ENCODE data around the gene IFNAR1. TPM values are rescaled to one million over a fixed set of nuclear protein-coding genes. Genes with fewer than 3 reads are reported as not detected.

The IFNAR1 gene
- total and polyA plus RNA-seq, 2 experiments from 2014 or later: 26.9 to 33.4 TPM

DNA sequence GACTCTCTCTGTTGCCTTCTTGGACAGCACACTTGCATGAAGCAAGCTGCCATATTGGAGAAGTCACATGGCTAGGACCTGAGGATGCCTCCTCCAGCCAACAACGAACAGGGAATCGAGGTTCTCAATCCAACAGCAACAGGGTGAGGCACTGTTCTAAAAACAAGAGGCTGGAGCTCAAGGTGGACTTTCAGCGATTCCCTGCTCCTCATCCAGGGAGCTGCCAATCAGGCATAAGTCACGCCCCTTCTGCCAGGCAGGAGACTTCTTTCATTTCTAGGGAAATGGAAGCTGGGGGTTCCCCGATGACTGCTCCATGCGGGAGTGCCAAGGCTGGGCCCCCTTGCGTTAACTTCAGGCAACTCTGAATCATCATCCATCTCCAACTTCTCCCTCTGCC lies 22.7 kb upstream of the IFNAR1 start:
- DNase-seq (ENCODE audit: low spot score): no peak
- peaks cover 7% of the 10 kb centered on the region for H3K4me1 ChIP-seq (ENCODE audit: insufficient read depth)
- no peaks in the 10 kb centered on the region for H3K27me3 ChIP-seq
- H4K20me1 ChIP-seq (ENCODE audit: insufficient read depth, poor library complexity, severe bottlenecking): no peaks in the 10 kb centered on the region
- H3K9me3 ChIP-seq (ENCODE audit: low read depth): no peaks in the 10 kb centered on the region
- 93% methylated on average over 7 of the region's 7 CpGs for WGBS (ENCODE audit: low lambda C conversion rate, missing lambda C conversion rate)
- no peak overlapping the region for H3K27ac ChIP-seq
- H3K9me2 ChIP-seq (replicated peaks; ENCODE audit: insufficient read depth): no peaks in the 10 kb centered on the region
- H3K36me3 ChIP-seq (replicated peaks; ENCODE audit: insufficient read depth, low read depth): no peaks in the 10 kb centered on the region
- TF ChIP-seq EZH2phosphoT487 (IDR thresholded peaks at IDR 0.05; ENCODE audit: low read depth, severe bottlenecking, unreplicated experiment) (no peak), EZH2 (IDR thresholded peaks at IDR 0.05; ENCODE audit: borderline replicate concordance) (no peak)
- TF ChIP-seq, protein P1, sequence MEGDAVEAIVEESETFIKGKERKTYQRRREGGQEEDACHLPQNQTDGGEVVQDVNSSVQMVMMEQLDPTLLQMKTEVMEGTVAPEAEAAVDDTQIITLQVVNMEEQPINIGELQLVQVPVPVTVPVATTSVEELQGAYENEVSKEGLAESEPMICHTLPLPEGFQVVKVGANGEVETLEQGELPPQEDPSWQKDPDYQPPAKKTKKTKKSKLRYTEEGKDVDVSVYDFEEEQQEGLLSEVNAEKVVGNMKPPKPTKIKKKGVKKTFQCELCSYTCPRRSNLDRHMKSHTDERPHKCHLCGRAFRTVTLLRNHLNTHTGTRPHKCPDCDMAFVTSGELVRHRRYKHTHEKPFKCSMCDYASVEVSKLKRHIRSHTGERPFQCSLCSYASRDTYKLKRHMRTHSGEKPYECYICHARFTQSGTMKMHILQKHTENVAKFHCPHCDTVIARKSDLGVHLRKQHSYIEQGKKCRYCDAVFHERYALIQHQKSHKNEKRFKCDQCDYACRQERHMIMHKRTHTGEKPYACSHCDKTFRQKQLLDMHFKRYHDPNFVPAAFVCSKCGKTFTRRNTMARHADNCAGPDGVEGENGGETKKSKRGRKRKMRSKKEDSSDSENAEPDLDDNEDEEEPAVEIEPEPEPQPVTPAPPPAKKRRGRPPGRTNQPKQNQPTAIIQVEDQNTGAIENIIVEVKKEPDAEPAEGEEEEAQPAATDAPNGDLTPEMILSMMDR (IDR thresholded peaks at IDR 0.05; ENCODE audit: poor library complexity): no peak
- no peak overlapping the region for H3K4me2 ChIP-seq
- no peak overlapping the region for H3K4me3 ChIP-seq
- no peak overlapping the region for H2AFZ ChIP-seq
- no peaks in the 10 kb centered on the region for H3K79me2 ChIP-seq

DNA sequence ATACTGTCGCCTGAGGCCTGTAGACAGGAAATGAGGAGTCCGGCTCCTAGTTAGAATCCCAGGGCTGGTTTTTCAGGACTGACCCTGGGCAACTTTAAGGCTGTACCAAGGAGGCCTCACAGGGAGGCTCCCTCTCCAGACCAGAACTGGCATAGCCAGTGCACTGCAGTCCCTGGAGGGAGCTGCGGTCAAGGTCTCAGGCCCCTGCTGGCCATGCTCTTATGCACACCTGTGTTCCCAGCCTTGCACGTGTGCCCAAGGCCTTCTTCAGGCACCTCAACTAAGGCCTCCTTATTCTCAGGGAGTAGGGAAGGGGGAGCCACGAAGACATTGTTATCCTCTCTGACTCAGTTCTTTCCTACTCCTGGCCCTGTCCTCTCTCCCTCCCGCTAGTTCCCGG lies 22.0 kb upstream of the IFNAR1 start:
- Histone ChIP-seq H3K4me2 (no peak overlapping the region), H3K27ac (no peak overlapping the region), H3K9me3 (ENCODE audit: low read depth) (no peaks in the 10 kb centered on the region), H4K20me1 (ENCODE audit: insufficient read depth, poor library complexity, severe bottlenecking) (no peaks in the 10 kb centered on the region), H2AFZ (no peak overlapping the region), H3K27me3 (no peaks in the 10 kb centered on the region), H3K4me3 (no peak overlapping the region), H3K79me2 (no peaks in the 10 kb centered on the region), H3K9me2 (replicated peaks; ENCODE audit: insufficient read depth) (no peaks in the 10 kb centered on the region), H3K36me3 (replicated peaks; ENCODE audit: insufficient read depth, low read depth) (no peaks in the 10 kb centered on the region), H3K4me1 (ENCODE audit: insufficient read depth) (peaks cover 7% of the 10 kb centered on the region)
- 89% methylated on average over 7 of the region's 7 CpGs for WGBS (ENCODE audit: low lambda C conversion rate, missing lambda C conversion rate)
- TF ChIP-seq, protein P1 (IDR thresholded peaks at IDR 0.05; ENCODE audit: poor library complexity): no peak
- TF ChIP-seq EZH2phosphoT487 (IDR thresholded peaks at IDR 0.05; ENCODE audit: low read depth, severe bottlenecking, unreplicated experiment) (no peak), EZH2 (IDR thresholded peaks at IDR 0.05; ENCODE audit: borderline replicate concordance) (no peak)
- no peak for DNase-seq (ENCODE audit: low spot score)

DNA sequence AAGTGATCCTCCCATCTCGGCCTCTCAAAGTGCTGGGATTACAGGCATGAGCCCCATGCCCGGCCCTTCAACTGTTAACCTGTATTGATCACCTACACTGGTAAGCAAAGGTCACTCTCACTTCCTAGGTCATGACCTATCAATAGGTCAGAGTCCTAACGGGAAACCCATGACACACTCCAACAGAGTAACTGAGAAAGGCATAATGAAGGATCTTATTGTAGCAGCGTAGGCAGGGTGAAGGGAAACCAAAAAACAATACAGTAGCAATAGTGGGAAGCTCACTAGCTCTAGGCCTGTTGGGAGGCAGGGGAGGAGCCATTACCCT lies 19.5 kb upstream of the IFNAR1 start:
- DNase-seq (ENCODE audit: low spot score): no peak
- Histone ChIP-seq H3K9me2 (replicated peaks; ENCODE audit: insufficient read depth) (no peaks in the 10 kb centered on the region), H3K36me3 (replicated peaks; ENCODE audit: insufficient read depth, low read depth) (no peaks in the 10 kb centered on the region), H3K27me3 (no peaks in the 10 kb centered on the region), H4K20me1 (ENCODE audit: insufficient read depth, poor library complexity, severe bottlenecking) (no peaks in the 10 kb centered on the region), H3K79me2 (no peaks in the 10 kb centered on the region), H2AFZ (no peak overlapping the region), H3K27ac (no peak overlapping the region), H3K4me3 (no peak overlapping the region), H3K9me3 (ENCODE audit: low read depth) (no peaks in the 10 kb centered on the region), H3K4me2 (no peak overlapping the region), H3K4me1 (ENCODE audit: insufficient read depth) (peaks cover 7% of the 10 kb centered on the region)
- TF ChIP-seq, protein P1 (IDR thresholded peaks at IDR 0.05; ENCODE audit: poor library complexity): no peak
- TF ChIP-seq EZH2 (IDR thresholded peaks at IDR 0.05; ENCODE audit: borderline replicate concordance) (no peak), EZH2phosphoT487 (IDR thresholded peaks at IDR 0.05; ENCODE audit: low read depth, severe bottlenecking, unreplicated experiment) (no peak)
- 85% methylated on average over 4 of the region's 4 CpGs for WGBS (ENCODE audit: low lambda C conversion rate, missing lambda C conversion rate)

DNA sequence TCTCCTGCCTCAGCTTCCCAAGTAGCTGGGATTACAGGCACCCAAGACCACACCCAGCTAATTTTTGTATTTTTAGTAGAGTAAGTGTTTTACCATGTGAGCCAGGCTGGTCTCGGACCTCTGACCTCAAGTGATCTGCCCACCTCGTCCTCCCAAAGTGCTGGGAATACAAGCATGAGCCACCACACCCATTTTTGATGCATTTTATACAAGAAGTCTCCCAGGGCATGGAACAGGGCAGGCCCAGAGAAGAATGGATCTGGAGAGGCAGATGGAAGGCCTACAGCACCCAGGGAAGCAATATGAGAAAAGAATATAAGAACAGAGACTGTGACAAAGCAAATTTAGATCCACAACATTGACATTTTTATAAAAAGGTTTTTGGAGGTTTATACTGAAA lies 18.8 kb upstream of the IFNAR1 start:
- no peak overlapping the region for H3K4me3 ChIP-seq
- H3K9me3 ChIP-seq (ENCODE audit: low read depth): no peaks in the 10 kb centered on the region
- H3K4me1 ChIP-seq (ENCODE audit: insufficient read depth): peaks cover 7% of the 10 kb centered on the region
- H3K27me3 ChIP-seq: no peaks in the 10 kb centered on the region
- no peak for DNase-seq (ENCODE audit: low spot score)
- H3K36me3 ChIP-seq (replicated peaks; ENCODE audit: insufficient read depth, low read depth): no peaks in the 10 kb centered on the region
- H3K79me2 ChIP-seq: no peaks in the 10 kb centered on the region
- H3K27ac ChIP-seq: no peak overlapping the region
- H2AFZ ChIP-seq: no peak overlapping the region
- no peaks in the 10 kb centered on the region for H3K9me2 ChIP-seq (replicated peaks; ENCODE audit: insufficient read depth)
- no peak for TF ChIP-seq EZH2phosphoT487 (IDR thresholded peaks at IDR 0.05; ENCODE audit: low read depth, severe bottlenecking, unreplicated experiment)
- TF ChIP-seq, protein P1 (IDR thresholded peaks at IDR 0.05; ENCODE audit: poor library complexity): no peak
- no peak for TF ChIP-seq EZH2 (IDR thresholded peaks at IDR 0.05; ENCODE audit: borderline replicate concordance)
- H3K4me2 ChIP-seq: no peak overlapping the region
- H4K20me1 ChIP-seq (ENCODE audit: insufficient read depth, poor library complexity, severe bottlenecking): no peaks in the 10 kb centered on the region
- WGBS (ENCODE audit: low lambda C conversion rate, missing lambda C conversion rate): 93% methylated on average over 2 of the region's 2 CpGs

Measured in hepatocyte (in vitro differentiated cells).